Measurements from ENCODE around the gene TP53I11.

Gene TP53I11

DNA sequence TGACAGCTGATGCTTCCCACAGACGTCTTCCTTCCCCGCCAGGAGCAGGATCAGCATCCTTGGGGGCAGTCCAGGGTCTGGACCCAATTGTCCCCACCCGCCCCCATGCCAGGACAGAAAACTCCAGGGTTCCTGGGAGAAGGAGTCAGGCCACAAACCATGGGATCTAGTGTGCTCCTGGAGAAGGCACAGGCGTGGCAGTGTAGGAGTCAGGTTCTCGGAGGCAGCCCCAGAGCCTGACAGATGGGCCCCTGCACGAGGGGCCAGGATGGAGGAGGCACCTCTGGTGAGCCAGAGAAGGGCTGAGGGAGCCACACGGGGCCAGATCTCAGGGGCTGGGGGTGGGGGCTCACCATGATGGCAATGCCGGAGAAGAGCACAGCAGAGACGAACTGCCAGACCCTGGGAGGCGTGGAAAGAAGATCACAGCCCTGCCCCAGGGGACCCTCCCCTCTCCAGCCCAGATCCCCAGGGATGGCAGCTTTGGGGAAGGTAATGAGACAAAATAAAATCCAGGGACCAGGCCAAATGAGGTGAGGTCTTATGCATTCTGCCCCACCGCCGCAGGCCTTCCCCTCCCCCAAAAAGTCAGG lies 13.6 kb downstream of the TP53I11 start:
- H3K9ac ChIP-seq (ENCODE audit: low read length): no peak overlapping the region
- DNase-seq (ENCODE audit: low read depth): no peak
- H3K36me3 ChIP-seq (ENCODE audit: control insufficient read depth, insufficient read depth, low read length, severe bottlenecking): peaks cover 40% of the 10 kb centered on the region
- peaks cover 26% of the 10 kb centered on the region for H3K4me1 ChIP-seq (ENCODE audit: control insufficient read depth, insufficient read depth, low read length)
- no peaks in the 10 kb centered on the region for H3K9me3 ChIP-seq (ENCODE audit: control insufficient read depth, low read length)
- no peaks in the 10 kb centered on the region for H3K27me3 ChIP-seq (replicated peaks; ENCODE audit: control insufficient read depth, insufficient read depth, low read length)
- no peak overlapping the region for H3K4me3 ChIP-seq (ENCODE audit: low read length)

DNA sequence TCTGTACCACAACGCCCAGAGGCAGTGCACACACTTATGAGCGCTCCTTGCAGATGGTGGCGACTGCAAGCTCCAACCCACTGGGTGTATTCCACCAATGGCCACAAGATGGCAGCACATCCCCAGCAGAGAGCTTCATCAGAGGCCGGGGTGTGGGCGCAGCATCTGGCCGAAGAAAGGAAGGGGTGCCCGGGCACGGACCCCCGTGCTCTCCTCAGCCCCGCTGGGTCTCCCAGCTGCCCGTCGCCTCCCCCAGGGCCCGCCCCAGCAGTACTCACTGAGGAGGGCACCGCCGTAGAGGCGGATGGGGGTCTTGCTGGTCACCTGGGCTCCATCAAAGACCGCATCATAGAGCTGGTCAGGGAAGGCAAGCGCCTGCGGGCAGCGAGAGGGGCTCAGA lies 14.2 kb downstream of the TP53I11 start:
- peaks cover 40% of the 10 kb centered on the region for H3K36me3 ChIP-seq (ENCODE audit: control insufficient read depth, insufficient read depth, low read length, severe bottlenecking)
- H3K4me1 ChIP-seq (ENCODE audit: control insufficient read depth, insufficient read depth, low read length): peaks cover 21% of the 10 kb centered on the region
- no peak overlapping the region for H3K9ac ChIP-seq (ENCODE audit: low read length)
- H3K4me3 ChIP-seq (ENCODE audit: low read length): no peak overlapping the region
- no peaks in the 10 kb centered on the region for H3K27me3 ChIP-seq (replicated peaks; ENCODE audit: control insufficient read depth, insufficient read depth, low read length)
- H3K9me3 ChIP-seq (ENCODE audit: control insufficient read depth, low read length): no peaks in the 10 kb centered on the region
- peak; percentile 90 for DNase-seq (ENCODE audit: low read depth)

DNA sequence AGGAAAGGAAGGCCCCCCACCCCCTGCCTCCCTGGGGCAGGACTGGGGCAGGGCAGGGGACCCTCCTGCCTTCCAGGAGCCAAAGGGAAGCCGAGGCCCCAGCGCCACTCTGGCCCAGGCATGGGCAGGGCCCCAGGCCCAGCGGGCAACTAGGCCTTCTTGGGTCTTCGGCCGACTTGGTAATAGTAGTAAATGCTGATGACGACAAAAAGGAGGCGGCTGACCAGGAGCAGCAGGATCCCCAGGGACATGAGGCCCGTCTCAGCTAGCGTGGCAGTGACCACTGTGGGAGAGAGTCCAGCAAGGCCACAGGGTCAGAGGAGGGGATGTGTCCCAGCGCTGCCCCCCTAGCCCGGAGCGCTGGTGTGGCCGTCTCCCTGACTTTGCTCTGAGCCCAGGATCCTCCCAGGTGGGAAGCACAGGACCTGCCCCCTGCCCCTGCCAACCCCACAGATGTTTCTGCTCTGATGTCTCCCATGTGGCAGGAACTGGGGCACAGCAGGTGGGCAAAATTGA lies 15.9 kb downstream of the TP53I11 start:
- no peak for DNase-seq (ENCODE audit: low read depth)
- Histone ChIP-seq H3K36me3 (ENCODE audit: control insufficient read depth, insufficient read depth, low read length, severe bottlenecking) (peaks cover 35% of the 10 kb centered on the region), H3K27me3 (replicated peaks; ENCODE audit: control insufficient read depth, insufficient read depth, low read length) (no peaks in the 10 kb centered on the region), H3K9me3 (ENCODE audit: control insufficient read depth, low read length) (no peaks in the 10 kb centered on the region), H3K9ac (ENCODE audit: low read length) (no peak overlapping the region), H3K4me3 (ENCODE audit: low read length) (no peak overlapping the region), H3K4me1 (ENCODE audit: control insufficient read depth, insufficient read depth, low read length) (peaks cover 4% of the 10 kb centered on the region)

DNA sequence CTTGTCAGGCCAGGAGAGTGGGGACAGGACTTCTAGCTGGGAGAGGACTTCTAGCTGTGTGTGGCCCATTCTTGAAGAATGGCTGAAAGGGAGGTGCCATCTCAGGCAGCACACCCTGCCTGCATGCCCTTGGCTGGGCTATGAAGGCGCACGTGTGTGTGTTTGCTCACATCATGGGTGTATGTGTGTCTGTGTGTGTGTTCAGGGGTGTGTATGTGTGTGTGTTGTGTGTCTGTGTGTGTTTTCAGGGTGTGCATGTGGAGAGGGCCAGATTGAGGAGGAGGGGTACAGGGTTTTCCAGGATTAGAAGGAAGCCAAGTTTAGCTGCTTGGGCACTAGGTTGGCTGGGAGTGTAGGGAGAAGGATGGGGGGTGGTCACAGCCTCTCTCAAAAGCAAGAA lies 16.6 kb downstream of the TP53I11 start:
- no peak for DNase-seq (ENCODE audit: low read depth)
- Histone ChIP-seq H3K4me3 (ENCODE audit: low read length) (no peak overlapping the region), H3K4me1 (ENCODE audit: control insufficient read depth, insufficient read depth, low read length) (no peaks in the 10 kb centered on the region), H3K27me3 (replicated peaks; ENCODE audit: control insufficient read depth, insufficient read depth, low read length) (no peaks in the 10 kb centered on the region), H3K9me3 (ENCODE audit: control insufficient read depth, low read length) (no peaks in the 10 kb centered on the region), H3K36me3 (ENCODE audit: control insufficient read depth, insufficient read depth, low read length, severe bottlenecking) (peaks cover 35% of the 10 kb centered on the region), H3K9ac (ENCODE audit: low read length) (no peak overlapping the region)

DNA sequence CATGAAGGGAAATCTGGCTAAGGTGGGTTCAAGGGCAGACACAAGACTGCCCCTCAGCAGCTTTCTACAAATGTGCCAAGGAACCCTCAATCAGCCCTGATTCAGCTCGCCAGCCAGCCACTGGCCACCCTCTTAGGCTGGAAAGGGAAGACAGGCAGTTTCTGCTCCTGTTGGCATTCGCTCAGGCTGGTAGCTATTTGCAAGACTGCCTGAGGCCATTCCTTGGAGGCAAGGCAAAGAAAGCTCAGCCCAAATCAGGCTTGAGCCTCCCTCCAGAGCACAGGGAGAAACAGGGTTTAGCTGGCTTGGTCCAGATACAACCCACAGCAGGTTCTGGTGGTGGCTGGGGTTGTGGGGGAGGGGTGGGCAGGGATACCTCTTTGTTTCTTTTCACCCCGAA lies 19.2 kb downstream of the TP53I11 start:
- Histone ChIP-seq H3K27me3 (replicated peaks; ENCODE audit: control insufficient read depth, insufficient read depth, low read length) (no peaks in the 10 kb centered on the region), H3K9me3 (ENCODE audit: control insufficient read depth, low read length) (no peaks in the 10 kb centered on the region), H3K4me1 (ENCODE audit: control insufficient read depth, insufficient read depth, low read length) (peaks cover under 1% of the 10 kb centered on the region), H3K4me3 (ENCODE audit: low read length) (no peak overlapping the region), H3K9ac (ENCODE audit: low read length) (no peak overlapping the region), H3K36me3 (ENCODE audit: control insufficient read depth, insufficient read depth, low read length, severe bottlenecking) (peaks cover 29% of the 10 kb centered on the region)
- DNase-seq (ENCODE audit: low read depth): peak; percentile 57

DNA sequence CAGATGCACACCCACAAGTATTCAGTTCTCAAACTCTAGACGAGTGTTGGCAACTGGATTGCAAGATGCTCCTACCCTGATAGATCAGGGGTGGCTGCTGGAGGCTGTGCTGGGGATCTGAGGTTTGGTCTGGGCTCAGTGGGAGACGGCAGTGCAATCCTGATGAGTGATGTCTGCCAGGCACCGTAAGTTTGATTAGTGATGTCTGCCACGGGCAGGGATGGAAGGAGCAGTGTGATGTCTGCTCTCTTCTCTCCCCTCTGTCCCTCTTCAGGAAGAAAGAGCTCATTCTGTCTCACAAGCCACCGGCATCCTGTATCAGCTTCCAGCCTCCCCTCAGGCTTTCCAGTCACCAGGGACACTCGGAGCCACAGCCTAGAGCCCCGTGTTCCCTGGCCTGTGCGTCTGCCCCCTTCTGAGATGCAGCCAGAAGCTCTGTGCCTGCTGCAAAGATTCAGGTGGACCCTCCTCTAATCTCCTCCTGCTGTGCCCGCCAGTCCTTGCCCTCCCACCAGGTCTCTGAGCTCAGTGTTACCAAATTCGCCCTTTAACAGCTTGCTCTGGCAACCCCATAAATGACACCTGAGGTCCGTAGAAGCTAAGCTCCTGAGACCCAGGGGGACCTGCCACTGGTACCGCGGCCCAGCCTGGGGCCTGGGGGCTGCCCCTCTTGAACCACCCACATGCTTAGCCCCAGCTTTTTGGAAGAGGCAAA lies 19.9 kb downstream of the TP53I11 start:
- Histone ChIP-seq H3K9me3 (ENCODE audit: control insufficient read depth, low read length) (no peaks in the 10 kb centered on the region), H3K27me3 (replicated peaks; ENCODE audit: control insufficient read depth, insufficient read depth, low read length) (no peaks in the 10 kb centered on the region), H3K9ac (ENCODE audit: low read length) (no peak overlapping the region), H3K36me3 (ENCODE audit: control insufficient read depth, insufficient read depth, low read length, severe bottlenecking) (peaks cover 23% of the 10 kb centered on the region), H3K4me1 (ENCODE audit: control insufficient read depth, insufficient read depth, low read length) (peaks cover 8% of the 10 kb centered on the region), H3K4me3 (ENCODE audit: low read length) (no peak overlapping the region)
- no peak for DNase-seq (ENCODE audit: low read depth)

DNA sequence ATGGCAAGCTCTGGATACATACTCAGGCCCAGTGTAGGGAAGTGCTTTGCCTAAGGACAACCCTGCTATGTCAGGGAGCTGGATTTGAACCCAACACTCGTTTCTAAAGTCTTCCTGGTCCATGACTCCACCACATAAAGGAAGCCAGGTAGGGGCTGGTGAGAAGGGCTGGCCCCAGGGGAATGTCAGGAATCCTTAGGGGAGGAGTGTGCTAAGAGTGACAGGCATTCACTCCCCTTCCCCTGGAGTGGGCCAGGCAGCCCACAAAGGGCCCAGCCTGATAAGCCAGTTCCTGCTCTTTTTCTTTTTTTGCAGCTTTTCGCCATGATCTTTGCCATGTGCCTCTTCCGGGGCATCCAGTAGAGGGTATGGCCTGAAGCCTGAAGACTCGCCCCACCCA lies 21.9 kb downstream of the TP53I11 start:
- H3K9me3 ChIP-seq (ENCODE audit: control insufficient read depth, low read length): no peaks in the 10 kb centered on the region
- peaks cover 9% of the 10 kb centered on the region for H3K4me1 ChIP-seq (ENCODE audit: control insufficient read depth, insufficient read depth, low read length)
- H3K36me3 ChIP-seq (ENCODE audit: control insufficient read depth, insufficient read depth, low read length, severe bottlenecking): peaks cover 6% of the 10 kb centered on the region
- H3K4me3 ChIP-seq (ENCODE audit: low read length): no peak overlapping the region
- H3K27me3 ChIP-seq (replicated peaks; ENCODE audit: control insufficient read depth, insufficient read depth, low read length): peaks cover 5% of the 10 kb centered on the region
- no peak overlapping the region for H3K9ac ChIP-seq (ENCODE audit: low read length)
- DNase-seq (ENCODE audit: low read depth): no peak

DNA sequence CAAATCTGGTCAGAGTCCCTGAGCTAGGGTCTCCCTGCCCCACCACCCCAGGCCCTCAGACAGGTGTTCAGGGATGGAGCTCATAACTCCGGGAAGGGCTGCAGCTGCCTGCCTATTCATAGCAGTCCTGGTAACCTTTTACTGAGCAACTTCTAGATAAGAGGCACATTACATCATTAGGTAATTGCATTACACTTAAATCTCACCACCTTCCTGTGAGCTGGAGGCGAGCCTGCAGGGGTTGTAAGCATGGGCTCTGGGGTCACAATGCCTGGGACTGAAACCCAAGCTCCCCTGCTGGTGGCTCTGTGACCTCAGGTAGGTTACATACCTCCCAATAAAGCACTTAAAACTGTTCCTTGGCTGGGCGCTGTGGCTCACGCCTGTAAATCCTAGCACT lies 22.5 kb downstream of the TP53I11 start:
- Histone ChIP-seq H3K36me3 (ENCODE audit: control insufficient read depth, insufficient read depth, low read length, severe bottlenecking) (peaks cover under 1% of the 10 kb centered on the region), H3K9ac (ENCODE audit: low read length) (no peak overlapping the region), H3K4me3 (ENCODE audit: low read length) (no peak overlapping the region), H3K4me1 (ENCODE audit: control insufficient read depth, insufficient read depth, low read length) (peaks cover 9% of the 10 kb centered on the region), H3K9me3 (ENCODE audit: control insufficient read depth, low read length) (no peaks in the 10 kb centered on the region), H3K27me3 (replicated peaks; ENCODE audit: control insufficient read depth, insufficient read depth, low read length) (peaks cover 12% of the 10 kb centered on the region)
- DNase-seq (ENCODE audit: low read depth): no peak

DNA sequence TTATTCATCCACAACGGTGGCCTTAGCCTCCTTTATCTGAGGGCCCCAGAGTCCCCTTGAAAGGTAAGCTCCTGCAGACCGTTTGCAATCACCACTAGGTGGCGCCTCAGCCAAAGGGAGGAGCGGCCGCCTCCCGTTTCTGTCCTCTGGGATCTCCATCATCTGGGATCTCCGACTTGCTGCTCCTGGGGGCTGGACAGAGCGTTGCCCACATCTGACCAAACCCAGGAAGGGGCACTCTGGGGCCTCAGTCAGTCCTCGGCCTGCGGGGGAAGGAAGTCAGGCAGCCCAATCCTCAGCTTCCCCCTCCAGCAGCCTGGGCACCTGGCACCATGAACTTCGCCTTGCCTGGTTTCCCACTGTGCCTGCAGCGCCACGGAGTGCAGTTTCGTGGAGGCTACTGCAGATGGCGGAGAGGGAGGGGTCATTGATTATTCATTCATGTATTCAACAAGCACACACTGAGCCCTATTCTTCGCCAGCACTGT lies 23.5 kb downstream of the TP53I11 start:
- H3K9me3 ChIP-seq (ENCODE audit: control insufficient read depth, low read length): no peaks in the 10 kb centered on the region
- peak; percentile 93 for DNase-seq (ENCODE audit: low read depth)
- H3K4me1 ChIP-seq (ENCODE audit: control insufficient read depth, insufficient read depth, low read length): peaks cover 9% of the 10 kb centered on the region
- no peaks in the 10 kb centered on the region for H3K36me3 ChIP-seq (ENCODE audit: control insufficient read depth, insufficient read depth, low read length, severe bottlenecking)
- no peak overlapping the region for H3K9ac ChIP-seq (ENCODE audit: low read length)
- H3K27me3 ChIP-seq (replicated peaks; ENCODE audit: control insufficient read depth, insufficient read depth, low read length): peaks cover 18% of the 10 kb centered on the region
- no peak overlapping the region for H3K4me3 ChIP-seq (ENCODE audit: low read length)

DNA sequence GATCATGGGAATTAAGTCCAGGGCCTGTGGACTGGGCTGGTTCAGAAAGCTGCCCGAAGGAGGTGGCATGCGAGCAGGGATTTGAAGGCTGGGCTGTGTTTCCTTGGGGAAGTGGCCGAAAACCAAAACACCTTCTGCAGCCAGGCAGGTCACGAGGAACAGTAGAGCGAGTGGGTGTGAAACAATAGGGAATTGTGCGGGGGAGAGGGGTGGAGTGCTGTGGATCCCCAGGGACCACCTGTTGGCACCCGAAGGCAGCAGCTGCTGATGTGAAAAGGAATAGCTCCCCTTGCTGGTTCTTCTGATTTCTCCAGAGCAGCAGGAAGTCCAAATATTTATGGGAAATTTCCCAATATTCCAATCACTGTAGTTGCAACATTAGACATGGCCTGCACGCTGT lies 24.6 kb downstream of the TP53I11 start:
- Histone ChIP-seq H3K9me3 (ENCODE audit: control insufficient read depth, low read length) (no peaks in the 10 kb centered on the region), H3K9ac (ENCODE audit: low read length) (no peak overlapping the region), H3K27me3 (replicated peaks; ENCODE audit: control insufficient read depth, insufficient read depth, low read length) (peaks cover 30% of the 10 kb centered on the region), H3K4me3 (ENCODE audit: low read length) (no peak overlapping the region), H3K36me3 (ENCODE audit: control insufficient read depth, insufficient read depth, low read length, severe bottlenecking) (no peaks in the 10 kb centered on the region), H3K4me1 (ENCODE audit: control insufficient read depth, insufficient read depth, low read length) (peaks cover 9% of the 10 kb centered on the region)
- no peak for DNase-seq (ENCODE audit: low read depth)

DNA sequence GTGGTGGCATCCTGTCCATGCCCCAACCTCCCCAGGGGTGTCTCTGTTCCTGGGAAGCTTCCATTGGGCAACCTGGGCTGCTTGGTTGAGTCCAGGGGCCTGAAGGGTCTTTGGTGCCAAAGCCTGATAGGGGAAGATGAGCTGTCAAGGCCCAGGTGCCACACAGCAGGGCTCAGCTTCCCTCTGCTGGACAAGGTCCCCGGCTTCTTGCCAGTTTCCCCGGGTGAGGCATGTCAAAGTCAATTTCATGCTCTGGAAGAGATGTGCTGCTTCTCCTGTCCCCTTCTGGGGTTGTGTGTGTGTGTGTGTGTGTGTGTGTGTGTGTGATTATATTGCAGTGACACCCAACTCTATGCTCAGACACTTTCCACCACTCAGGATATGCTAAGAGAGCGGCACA lies 26.9 kb downstream of the TP53I11 start:
- DNase-seq (ENCODE audit: low read depth): no peak
- Histone ChIP-seq H3K9ac (ENCODE audit: low read length) (no peak overlapping the region), H3K9me3 (ENCODE audit: control insufficient read depth, low read length) (no peaks in the 10 kb centered on the region), H3K4me3 (ENCODE audit: low read length) (no peak overlapping the region), H3K4me1 (ENCODE audit: control insufficient read depth, insufficient read depth, low read length) (peaks cover 9% of the 10 kb centered on the region), H3K27me3 (replicated peaks; ENCODE audit: control insufficient read depth, insufficient read depth, low read length) (peaks cover 53% of the 10 kb centered on the region), H3K36me3 (ENCODE audit: control insufficient read depth, insufficient read depth, low read length, severe bottlenecking) (no peaks in the 10 kb centered on the region)
